Measurements from ENCODE around the gene DGAT2.

Gene DGAT2

DNA sequence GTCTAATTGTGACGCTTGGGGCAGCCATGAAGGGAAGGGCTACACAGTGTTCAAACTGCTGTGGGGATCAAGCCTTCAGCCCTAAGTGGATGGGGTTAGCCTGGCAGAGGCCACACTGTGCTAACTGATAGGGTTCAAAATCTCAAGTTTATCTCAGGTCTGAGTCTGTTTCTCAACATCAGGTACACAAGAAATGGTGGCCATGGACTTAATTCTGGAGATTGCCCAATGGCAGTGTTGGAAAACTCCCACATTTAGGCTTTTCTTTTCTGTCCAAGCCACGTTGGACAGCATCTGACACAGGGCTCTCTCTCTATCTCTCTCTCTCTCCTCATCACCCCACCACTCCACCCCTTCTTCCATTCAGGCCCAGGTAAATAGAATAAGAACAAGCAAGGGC lies 10.9 kb upstream of the DGAT2 start:
- DNase-seq: no peak

DNA sequence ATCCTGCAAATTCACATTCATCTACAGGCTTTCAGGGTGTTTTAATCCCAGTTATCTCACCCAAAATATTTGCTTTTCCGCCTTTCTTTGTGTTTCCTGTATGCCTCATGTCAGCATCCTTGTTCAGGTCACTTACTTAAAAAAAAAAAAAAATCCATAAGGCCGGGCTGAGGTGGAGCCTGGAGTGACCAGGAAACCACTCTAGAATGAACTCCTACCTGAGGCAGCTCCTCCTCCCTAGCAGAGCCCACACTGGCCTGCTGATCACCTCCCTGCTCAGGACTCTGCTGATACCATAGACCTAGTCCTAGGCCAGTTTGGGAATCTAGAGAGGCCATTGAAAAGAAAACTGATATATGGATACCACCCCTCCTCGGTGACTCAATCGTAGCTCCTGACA lies 8.7 kb upstream of the DGAT2 start:
- DNase-seq: no peak

DNA sequence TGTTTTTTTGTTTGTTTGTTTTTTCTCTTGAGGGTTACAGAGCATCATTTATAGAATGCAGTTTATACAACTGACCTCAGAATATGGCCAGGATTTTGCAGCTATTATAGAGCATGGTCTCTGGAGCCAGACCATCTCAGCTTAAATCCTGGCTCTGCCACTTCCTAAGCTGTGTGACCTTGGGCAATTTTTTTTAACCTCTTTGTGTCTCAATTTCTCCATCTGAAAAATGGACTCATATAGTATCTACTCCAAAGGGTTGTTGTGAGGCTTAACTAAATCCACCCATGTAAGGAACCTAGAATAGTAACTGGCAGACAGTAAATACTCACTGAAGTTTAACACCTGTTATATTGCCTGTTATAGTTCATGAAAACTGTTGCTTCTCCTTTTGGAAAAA lies 8.3 kb upstream of the DGAT2 start:
- DNase-seq: no peak

DNA sequence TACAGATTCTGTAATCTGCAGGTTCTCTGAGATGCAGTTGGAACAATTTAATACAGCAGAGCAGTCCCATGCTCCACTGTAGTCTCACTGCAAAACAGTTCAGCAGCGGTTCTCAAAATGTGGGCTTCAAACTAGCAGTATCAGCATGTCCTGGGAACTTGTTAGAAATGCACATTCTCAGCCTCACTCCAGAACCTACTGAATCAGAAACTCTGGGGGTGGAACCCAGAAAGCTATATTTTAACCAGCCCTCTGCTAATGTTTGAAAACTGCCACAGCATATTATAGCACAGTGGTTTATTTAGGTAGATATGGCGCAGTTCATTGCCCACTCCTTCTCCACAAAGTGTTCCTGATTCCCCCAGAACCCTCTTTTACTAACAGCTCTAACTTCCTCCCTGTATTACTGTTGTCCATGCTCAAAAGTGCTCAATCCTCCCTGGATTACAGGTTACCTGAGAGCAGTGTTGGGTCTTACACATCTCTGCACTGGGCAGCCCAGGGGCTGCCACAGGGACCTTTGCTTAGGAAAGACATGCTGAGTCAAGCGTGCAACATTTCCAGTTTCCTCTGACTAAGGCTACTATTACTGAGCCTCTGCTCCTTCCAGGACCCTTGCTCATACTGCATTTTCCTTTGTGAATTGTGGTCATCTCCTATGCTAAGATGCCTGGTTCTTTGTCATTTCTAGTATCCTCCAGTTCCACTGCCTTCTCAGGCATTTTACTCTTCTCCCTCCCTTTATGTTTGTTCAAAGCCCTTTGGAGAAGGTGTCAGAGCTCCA lies 7.7 kb upstream of the DGAT2 start:
- no peak for DNase-seq

DNA sequence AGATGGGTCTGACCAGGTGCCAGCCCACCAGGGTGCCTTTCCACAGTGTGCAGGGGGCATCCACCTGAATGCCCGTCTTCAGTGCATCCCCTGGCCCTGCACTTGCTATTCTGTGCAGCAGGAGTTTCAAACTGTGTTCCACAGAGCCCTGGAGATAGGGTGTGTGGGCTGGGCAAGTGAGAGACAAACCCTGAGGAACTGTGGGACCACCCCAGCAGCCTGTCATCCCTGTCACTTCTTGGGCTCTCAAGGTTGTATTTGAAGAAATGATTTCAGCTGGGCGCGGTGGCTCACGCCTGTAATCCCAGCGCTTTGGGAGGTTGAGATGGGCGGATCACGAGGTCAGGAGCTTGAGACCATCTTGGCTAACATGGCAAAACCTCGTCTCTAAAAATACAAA lies 6.4 kb upstream of the DGAT2 start:
- no peak for DNase-seq

DNA sequence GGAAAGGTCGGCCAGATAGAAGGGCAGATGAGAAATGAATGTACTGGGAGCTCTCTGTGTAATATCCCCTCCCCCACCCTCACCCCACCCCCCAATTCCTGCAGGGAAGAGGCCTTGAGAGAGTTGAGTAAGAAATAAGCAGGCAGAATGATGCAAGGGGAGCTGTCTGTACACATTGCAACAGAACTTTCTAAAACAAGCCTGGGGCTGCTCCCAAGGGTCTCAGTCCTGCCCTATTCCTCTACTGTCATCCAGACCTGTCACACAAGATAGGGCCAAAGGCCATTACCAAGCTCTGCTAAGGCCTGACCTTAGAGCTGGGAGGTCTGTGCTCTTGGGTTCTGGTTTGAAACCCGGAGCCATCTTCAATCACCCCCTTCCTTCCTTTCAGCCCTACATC lies 5.7 kb upstream of the DGAT2 start:
- DNase-seq: no peak

DNA sequence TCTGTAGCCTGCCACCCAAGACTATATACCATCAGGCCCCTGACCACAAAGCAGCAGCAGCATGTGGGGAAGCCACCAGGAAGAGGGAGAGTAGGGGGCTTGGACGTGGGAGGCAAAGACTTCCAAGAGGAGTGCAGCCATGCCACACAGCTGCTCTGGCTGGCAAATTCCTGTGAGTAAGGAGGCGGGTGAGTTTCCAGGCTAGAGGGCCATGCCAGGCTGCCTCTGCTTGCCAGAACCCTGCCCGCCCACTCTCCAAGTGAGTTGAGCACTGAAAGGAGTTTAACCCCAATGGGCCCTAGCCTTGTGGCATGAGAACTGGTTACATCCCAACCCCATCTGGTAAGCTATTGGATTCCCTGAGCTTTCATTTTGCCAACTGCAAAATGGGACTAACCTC lies 4.7 kb upstream of the DGAT2 start:
- DNase-seq: no peak

DNA sequence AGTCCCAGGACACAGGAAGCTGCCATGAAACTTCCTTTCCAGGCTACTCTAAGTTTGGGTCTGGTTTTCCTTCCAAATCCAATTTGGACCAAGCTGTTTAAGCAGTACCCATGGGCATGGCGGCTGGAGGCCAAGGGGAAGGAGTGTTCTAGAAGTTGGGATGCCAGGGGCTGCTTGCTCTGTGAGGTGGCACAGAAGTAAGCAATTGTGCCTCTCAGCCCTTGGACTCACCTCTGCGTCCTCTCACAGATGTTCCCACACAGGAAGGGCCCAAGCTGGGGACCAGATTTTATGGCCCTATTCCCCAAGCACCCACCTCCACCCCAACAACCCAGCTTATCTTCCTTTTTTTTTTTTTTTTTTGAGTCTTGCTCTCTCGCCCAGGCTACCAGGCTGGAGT lies 3.5 kb upstream of the DGAT2 start:
- no peak for DNase-seq

DNA sequence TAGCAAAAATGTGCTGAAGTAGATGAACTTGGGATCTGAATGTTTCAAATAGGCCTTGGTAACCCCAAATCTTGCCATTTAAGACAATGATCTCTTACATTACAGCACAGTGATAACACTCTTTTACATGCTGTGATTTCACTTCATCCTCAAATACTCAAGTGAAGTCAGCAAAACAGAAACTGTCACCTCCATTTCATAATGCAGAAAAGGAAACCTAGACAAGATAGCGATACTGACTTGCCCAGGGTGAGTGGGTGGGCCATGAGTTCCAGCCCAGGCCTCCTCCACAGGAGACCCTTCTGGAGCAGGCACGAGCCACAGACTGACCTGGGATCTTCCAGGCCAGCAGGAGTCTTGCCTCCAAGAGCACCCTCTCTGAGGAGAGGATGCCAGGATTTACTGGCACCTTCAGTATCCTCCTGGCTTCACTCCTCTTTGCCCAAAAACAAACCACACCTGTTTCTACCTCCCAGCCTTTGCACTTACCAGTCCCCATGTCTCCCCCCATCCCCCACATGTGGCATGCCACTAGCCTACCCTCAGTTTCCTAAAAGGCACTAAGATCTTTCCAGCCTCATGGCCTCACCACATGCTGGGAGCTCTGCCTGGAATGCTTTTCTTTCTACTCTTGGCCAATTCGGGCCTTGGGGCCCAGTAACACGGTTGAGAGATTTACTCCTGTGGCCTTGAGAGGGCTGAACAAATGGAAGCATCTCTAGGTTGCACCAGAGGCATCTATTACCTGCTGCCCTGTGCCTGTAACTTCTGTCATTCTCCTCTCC lies 1.9 kb upstream of the DGAT2 start:
- DNase-seq: no peak

DNA sequence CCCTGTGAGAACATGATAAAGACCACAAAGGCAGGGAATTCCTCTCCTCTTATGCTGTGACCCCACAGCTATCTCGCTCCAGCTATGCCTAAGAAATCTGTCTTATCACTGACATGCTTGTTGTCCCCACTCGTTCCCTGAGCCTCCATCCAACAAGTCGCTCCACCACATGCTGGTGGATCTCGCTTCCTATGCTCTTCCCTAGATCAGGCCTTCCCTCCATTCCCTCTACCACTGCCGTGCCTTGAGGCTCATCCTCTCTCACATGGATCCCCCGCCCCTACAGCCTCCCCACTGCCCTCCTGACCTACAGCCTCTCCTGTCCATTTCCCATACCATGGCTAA lies 1.4 kb upstream of the DGAT2 start:
- no peak for DNase-seq

DNA sequence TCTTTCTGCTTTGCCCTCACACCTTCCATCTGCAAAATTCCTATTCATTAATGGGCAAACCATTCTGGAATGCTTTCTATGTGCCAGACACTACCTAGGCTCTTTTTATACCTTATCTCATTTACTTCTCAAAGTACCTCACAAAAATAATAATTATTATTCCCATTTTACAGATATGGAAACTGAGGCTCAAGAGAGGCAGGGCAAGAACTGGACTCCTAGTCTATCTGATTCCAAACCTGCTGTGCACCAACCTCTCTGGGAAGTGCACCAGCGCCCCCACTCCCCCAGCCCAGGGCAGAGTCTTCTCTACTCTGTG lies 826 bp upstream of the DGAT2 start:
- no peak for DNase-seq

DNA sequence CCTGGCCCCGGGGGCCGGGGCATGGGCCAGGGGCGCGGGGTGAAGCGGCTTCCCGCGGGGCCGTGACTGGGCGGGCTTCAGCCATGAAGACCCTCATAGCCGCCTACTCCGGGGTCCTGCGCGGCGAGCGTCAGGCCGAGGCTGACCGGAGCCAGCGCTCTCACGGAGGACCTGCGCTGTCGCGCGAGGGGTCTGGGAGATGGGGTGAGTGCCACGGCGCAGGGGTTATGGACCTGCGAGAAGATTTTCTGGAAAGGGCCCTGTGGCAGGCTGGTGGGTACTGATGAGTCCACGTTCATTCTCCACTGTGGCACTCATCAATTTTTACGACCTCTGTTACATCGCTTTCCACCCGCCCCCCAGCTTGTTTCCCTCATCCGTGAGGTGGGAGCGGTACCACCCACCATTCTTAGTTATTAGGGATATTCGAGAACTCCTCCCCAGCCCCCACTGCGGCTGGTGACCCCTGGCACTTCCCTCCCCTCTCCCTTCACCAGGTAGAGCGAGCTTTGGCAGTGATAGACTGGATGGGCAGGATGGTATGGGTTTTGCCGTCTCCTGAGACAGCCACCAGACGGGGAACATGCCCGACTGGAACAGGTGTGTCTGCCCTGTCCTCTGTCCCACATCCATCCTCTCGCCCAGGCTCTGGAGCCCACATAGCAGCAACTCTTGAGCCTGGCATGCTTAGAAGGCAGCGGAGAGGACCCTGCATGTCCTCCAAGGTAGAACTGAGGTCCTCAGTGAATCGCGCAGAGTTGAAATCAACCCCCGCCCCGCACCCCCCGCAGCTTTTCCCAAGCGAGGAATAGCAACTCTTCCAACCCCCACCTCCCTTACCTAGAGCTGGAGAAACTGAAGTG lies 562 bp downstream of the DGAT2 start:
- DNase-seq: no peak

DNA sequence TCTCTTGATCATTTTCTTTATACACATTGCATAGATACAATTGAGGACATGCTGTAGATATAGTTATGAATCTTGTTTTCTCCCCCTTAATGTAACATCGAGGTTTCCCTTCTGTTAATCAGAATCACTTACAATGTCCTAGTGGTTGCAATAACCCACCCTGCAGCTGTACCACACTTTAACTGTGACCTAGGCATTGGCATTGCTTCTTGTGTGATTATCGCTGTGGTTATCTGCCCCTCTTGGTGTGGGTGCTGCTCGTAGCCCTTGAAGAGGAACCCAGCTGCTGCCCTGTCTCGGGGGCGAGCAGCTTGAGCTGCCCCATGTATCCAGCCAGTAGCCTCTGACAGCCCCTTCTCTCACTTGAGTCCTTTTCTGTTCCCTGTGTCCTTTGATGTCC lies 1.5 kb downstream of the DGAT2 start:
- DNase-seq: no peak

DNA sequence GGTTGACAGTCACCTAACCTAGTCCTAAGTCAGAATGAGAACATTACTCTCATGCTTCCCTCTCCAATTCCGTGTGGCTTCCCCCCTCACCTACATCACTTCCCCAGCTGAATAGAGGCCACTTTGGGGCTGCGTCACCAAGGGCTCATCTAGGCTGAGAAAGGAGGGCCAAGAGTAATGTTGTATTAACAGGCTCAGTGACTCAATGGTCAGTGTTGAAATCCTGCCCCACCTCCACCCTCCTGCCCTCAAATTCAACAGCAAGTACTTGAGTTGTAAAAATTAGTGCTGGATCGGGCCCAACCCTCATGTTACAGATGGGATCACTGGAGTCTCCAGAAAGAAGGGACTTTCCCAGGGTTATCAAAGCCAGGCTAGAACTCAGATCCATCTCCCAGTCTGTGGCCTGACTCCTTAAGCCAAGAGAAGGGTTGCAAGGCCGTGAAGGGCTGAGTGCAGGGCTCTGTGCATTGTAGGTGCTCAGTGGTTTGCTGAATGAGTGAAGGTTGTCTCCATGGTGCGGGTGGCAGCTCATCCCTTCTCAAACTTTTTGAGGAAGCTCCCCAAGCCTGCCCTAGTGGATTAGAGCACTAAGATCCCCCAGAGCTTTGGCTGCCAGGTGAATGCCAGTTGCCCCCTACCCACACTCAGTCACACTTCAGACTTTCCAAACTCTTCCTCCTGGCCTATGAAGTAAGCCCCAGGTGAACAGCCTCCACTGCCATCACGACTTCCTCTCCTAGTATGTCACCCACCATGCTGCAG lies 3.2 kb downstream of the DGAT2 start:
- DNase-seq: no peak

DNA sequence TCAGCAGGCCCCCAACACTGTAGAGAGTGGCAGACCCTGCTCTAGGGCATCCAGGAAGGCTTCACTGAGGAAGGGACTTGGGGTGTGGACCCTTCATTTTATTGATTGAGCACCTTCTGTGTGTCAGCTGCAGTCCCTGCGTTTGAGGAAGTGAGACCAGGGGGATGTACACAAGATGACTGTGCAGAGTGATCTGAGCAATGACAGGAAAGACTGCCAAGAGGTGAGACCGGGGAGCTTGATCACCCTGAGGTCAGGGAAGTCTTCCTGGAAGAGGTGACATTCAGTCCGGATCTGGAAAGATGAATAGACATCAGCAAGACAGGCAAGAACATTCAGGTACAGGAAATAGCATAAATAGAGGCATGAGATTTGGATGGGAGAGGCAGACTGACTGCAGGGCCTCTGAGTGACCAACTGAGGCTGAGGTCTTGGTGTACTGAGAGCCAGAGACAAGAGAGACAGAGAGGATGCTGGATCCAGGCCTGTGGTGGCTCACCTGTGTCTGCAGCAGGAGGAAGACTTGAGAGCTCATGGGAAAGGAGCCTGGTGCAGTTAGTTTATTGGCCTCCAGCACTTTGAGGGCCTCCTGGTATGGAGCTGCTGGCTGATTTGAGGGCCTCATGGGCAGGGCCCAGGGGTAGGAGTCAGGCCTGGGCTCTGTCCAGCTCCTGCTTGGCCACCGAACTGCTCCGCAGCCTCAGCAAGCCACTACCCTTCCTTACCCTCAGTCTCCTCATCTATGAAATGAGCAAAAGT lies 5.2 kb downstream of the DGAT2 start:
- no peak for DNase-seq

DNA sequence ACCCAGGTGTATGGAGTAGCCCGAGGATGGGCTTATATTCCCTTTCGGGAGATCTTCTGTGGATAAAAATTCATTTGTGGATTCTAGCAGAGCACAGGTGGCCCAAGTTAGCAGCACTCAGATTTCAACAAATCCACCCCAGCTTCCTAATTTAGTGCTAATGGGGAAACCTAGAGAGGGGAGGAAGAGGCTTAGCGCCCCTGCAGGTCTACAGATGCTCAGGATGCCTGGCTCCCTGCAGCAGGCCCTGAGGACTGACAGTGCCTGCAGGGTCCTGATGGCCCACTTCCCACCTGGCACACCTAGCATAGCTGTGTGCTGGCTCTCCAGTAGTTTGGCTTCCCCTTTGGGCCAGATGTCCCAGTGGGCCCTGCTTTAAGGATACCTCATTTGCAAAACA lies 6.5 kb downstream of the DGAT2 start:
- no peak for DNase-seq

DNA sequence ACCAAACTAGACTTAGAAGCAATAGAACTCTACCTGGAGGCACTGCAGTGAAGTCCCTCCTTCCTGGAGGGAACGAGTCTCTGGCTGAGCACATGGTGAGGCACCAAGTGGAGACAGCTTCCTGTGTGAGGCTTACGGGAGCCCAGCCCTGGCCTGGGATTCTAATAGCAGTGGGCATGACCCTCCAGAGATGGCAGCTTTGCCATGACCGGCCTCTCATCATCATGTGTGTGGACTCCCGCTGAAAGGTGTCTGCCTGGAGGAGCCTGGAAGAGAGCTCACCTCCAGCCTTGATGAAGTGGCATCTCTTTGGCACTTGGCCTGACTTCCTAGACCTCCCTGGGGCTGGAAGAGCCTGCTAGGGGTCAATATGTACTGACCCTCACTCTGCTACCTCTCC lies 8.0 kb downstream of the DGAT2 start:
- no peak for DNase-seq

DNA sequence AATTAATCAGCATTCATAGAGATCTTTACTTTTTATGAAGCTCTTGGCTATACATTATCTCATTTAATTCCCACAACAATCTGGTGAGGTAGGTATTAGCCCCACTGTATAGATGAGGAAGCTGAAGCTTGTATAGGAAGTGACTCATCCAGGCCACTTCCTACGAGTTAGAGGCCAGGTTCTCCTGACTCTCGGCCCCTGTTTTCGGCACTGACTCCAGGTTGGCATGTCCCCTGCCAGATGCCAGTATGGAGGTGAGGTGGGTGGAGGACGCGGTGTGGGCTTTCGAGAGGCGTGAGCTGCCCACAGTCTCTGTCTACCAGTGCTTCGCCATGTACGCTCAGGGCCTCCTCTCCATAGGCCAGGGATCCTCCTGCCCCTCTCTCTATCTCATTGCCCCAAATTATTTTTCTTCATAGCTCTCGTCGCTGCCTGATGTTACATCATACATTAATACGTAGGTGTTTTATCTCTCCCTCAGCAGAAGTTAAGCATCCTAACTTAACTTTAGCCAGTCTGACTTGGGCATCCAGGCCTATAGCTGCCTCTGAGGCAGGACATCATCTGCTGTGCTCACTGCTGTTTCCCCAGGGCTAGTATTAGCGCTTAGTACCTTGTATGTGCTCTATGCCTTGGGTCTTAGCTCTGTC lies 9.0 kb downstream of the DGAT2 start:
- no peak for DNase-seq

DNA sequence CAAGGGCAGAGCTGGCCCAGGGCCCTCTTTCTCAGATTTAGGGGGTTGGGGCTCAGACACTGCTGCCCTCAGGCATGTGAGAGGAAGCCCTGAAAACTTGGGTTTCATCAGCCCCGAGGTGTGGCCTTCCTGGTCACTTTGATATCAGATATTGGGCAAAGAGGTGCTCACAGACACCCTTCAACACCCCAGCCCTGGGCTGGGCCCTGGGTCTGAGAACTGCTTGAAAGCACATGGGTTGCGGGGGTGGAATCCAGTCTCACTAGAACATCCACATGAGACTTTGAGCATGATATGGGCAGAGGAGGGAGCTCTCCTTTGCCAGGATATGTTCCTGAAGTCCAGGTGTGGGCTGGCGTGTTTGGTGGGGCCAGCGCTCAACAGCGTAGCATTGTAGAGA lies 10.4 kb downstream of the DGAT2 start:
- no peak for DNase-seq

DNA sequence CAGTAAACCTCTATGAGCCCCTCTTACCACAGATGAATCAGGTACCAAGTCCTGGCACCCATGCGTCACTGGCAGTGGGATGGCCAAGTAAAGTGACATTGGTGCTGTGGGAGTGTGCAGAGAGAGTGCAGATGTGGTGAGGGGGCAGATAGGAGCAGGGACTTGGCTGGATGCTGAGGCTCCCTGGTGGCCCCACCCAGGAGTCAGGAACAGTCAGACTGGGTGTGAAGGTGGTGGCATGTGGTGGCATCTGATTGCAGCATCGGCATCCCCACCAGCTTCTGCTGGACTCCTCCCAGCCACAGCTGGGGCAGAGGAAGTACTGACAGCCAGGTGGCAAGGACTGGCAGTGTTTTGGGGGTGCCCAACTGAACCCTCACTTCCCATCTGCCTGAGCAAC lies 11.4 kb downstream of the DGAT2 start:
- DNase-seq: no peak

DNA sequence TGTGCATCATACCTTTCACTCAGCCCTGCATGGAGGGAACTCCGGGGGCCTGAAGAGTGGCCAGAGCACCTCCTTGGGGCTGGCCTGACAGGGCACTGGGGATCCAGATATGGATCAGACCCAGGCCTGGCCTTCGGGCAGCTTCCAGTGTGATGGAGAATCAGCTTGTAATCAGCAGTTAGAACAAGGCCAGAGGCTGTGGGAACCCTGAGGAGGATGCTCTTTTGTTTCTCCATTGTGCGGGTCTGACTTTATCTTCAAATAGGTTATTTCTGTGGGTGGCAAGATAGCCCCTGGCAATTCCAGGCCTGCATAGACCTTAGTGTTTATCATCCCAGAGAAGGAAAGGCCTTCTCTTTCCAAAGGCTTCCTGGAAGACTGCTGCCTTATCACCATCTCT lies 12.3 kb downstream of the DGAT2 start:
- no peak for DNase-seq

DNA sequence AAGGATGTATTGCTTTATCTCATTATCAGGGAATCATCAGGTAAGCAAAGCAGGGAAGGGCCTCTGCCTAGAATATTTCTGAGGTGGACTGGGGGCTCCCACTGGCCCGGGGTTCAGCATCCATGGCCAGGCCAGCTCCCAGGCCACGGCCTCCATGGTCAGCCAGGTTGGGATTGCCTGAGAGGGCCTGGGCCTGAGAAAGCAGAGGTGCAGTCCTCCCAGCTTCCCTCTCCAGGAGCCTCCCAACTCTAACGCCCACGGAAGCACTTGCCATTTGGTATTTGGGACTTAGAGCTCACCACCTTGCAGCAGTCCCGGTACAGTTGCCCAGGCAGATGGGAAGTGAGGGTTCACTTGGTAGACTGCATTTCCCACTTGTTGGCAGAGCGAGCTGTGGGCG lies 12.7 kb downstream of the DGAT2 start:
- DNase-seq: no peak
